ENCODE data around the gene STK10. TPM values are rescaled to one million over a fixed set of nuclear protein-coding genes. Genes with fewer than 3 reads are reported as not detected.

STK10 gene
- polyA plus RNA-seq, 3 donors = 21.5 to 180 (median 47.4) TPM

DNA sequence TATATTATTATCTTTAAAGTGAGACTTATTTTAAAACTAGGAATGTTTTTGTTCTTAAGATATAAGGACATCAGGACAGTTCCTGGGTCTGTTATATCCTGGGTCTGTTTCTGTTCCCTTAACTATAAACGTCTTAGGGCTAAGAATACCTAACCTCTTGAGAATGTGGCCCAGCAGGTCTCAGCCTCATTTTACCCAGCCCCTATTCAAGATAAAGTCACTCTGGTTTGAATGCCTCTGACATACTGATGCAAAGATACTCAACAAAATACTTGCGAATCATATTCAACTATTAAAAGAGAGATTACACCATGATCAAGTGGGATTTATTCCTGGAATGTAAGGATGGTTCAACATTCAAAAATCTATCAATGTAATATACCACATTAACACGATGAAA, 51.0 kb downstream of the STK10 start:
- Mint-ChIP-seq H3K4me3 (no peak overlapping the region), H3K36me3 (peaks cover 45 to 50% of the 10 kb centered on the region in 2 donors), H3K27ac (peak overlapping the region in 5 of 7 donors; percentile 19 to 70 (median 25)), H3K4me1 (peaks cover 47% of the 10 kb centered on the region), H3K9me3 (no peaks in the 10 kb centered on the region), H3K27me3 (ENCODE audit: low read depth in 3 of 3) (no peaks in the 10 kb centered on the region)
- Histone ChIP-seq H3K36me3 (replicated peaks in 1 of 2; ENCODE audit: control insufficient read depth in 1 of 2, insufficient read depth in 2 of 2, low read length in 2 of 2) (peaks cover 0 to 14% of the 10 kb centered on the region in 2 donors), H3K4me1 (ENCODE audit: control insufficient read depth in 1 of 2, insufficient read depth in 2 of 2, low read length in 2 of 2) (peaks cover 34 to 37% of the 10 kb centered on the region in 2 donors), H3K27me3 (ENCODE audit: control insufficient read depth in 2 of 2, insufficient read depth in 2 of 2, low read length in 2 of 2) (no peaks in the 10 kb centered on the region), H4K20me1 (ENCODE audit: insufficient read depth, low read length) (peaks cover 41% of the 10 kb centered on the region), H3K9ac (ENCODE audit: insufficient read depth, low read length, poor library complexity, severe bottlenecking) (no peak overlapping the region), H2AFZ (ENCODE audit: insufficient read depth, low read depth, low read length, poor library complexity, severe bottlenecking) (no peak overlapping the region), H3K4me2 (replicated peaks; ENCODE audit: extremely low read depth, low read length, poor library complexity, severe bottlenecking) (no peak overlapping the region), H3K9me3 (replicated peaks in 1 of 2; ENCODE audit: control insufficient read depth in 1 of 2, insufficient read depth in 1 of 2, low read length in 2 of 2) (no peaks in the 10 kb centered on the region), H3K4me3 (replicated peaks in 1 of 3; ENCODE audit: low read depth in 2 of 3, low read length in 3 of 3) (no peak overlapping the region), H3K27ac (ENCODE audit: low read depth in 1 of 2, low read length in 2 of 2) (peak overlapping the region in 1 of 2 donors; percentile 55), H3K79me2 (ENCODE audit: insufficient read depth, low read length) (peaks cover 94% of the 10 kb centered on the region)
- WGBS (ENCODE audit: insufficient coverage) = no CpG with 5 or more reads among the region's 3 CpGs
- TF ChIP-seq, protein P1, sequence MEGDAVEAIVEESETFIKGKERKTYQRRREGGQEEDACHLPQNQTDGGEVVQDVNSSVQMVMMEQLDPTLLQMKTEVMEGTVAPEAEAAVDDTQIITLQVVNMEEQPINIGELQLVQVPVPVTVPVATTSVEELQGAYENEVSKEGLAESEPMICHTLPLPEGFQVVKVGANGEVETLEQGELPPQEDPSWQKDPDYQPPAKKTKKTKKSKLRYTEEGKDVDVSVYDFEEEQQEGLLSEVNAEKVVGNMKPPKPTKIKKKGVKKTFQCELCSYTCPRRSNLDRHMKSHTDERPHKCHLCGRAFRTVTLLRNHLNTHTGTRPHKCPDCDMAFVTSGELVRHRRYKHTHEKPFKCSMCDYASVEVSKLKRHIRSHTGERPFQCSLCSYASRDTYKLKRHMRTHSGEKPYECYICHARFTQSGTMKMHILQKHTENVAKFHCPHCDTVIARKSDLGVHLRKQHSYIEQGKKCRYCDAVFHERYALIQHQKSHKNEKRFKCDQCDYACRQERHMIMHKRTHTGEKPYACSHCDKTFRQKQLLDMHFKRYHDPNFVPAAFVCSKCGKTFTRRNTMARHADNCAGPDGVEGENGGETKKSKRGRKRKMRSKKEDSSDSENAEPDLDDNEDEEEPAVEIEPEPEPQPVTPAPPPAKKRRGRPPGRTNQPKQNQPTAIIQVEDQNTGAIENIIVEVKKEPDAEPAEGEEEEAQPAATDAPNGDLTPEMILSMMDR (IDR thresholded peaks at IDR 0.05) = no peak
- intact Hi-C loops (cut with micrococcal nuclease) = no loop called here
- no peak for DNase-seq

DNA sequence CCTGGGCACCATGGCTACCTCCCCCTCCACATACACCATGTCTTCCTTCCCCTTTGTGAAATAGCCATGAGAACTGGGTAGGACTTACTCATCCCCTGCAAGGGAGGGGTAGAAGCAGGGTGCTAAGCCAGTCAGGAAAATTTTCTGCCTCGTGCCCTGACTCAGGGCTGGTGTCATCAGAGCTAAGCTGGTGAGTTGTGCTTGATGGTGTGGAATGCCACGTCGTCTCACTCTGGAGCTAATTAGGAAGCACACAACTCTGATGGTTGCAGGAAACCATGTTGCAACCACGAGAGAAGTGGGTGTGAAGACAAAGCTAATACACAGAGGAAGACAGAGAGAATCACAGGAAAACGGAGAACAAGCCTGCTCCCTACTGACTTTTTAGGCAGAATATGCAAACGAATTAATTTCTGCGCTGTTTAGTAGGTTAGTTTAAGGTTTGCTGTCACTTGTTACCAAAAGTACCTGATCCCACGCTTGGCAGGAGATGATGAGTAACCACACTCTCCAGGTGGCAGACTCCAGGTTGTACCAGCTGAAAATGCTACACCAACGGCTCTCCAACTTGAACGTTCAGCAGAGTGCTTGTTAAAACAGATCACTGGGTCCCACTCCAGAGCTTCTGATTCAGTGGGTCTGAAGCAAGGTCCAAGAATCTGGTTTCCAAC, 54.5 kb downstream of the STK10 start:
- peaks cover 88% of the 10 kb centered on the region for H3K79me2 ChIP-seq (ENCODE audit: insufficient read depth, low read length)
- Mint-ChIP-seq H3K4me1 (peaks cover 75% of the 10 kb centered on the region), H3K27ac (peak overlapping the region; percentile 99 to 100 (median 100)), H3K36me3 (peaks cover 50 to 52% of the 10 kb centered on the region in 2 donors), H3K4me3 (peak overlapping the region; percentile 27 to 65), H3K27me3 (ENCODE audit: low read depth in 3 of 3) (peaks cover 0 to 2% (median 0%) of the 10 kb centered on the region in 3 donors), H3K9me3 (peaks cover 0 to 3% (median 0%) of the 10 kb centered on the region in 7 donors)
- no peak overlapping the region for H2AFZ ChIP-seq (ENCODE audit: insufficient read depth, low read depth, low read length, poor library complexity, severe bottlenecking)
- TF ChIP-seq, protein P1 (IDR thresholded peaks at IDR 0.05) = no peak
- H3K36me3 ChIP-seq (replicated peaks in 1 of 2; ENCODE audit: control insufficient read depth in 1 of 2, insufficient read depth in 2 of 2, low read length in 2 of 2) = peaks cover 2 to 4% of the 10 kb centered on the region in 2 donors
- H3K9ac ChIP-seq (ENCODE audit: insufficient read depth, low read length, poor library complexity, severe bottlenecking) = peak overlapping the region; percentile 70
- H3K4me1 ChIP-seq (ENCODE audit: control insufficient read depth in 1 of 2, insufficient read depth in 2 of 2, low read length in 2 of 2) = peaks cover 68 to 72% of the 10 kb centered on the region in 2 donors
- peak; percentile 99 to 100 (median 100) for DNase-seq
- H3K4me3 ChIP-seq (replicated peaks in 1 of 3; ENCODE audit: low read depth in 2 of 3, low read length in 3 of 3) = peak overlapping the region in 1 of 3 experiments; percentile 32
- H3K27me3 ChIP-seq (ENCODE audit: control insufficient read depth in 2 of 2, insufficient read depth in 2 of 2, low read length in 2 of 2) = no peaks in the 10 kb centered on the region
- intact Hi-C loops (cut with micrococcal nuclease) = loop anchor here (2.0 to 5.0 kb wide), 3 partner anchors 15 to 54 kb away; partner anchors contain the start of gene STK10 (in 1 of the 2)
- H3K27ac ChIP-seq (ENCODE audit: low read depth in 1 of 2, low read length in 2 of 2) = peak overlapping the region; percentile 99
- H3K9me3 ChIP-seq (replicated peaks in 1 of 2; ENCODE audit: control insufficient read depth in 1 of 2, insufficient read depth in 1 of 2, low read length in 2 of 2) = no peaks in the 10 kb centered on the region
- 6% methylated on average over 7 of the region's 10 CpGs for WGBS (ENCODE audit: insufficient coverage)
- H3K4me2 ChIP-seq (replicated peaks; ENCODE audit: extremely low read depth, low read length, poor library complexity, severe bottlenecking) = peak overlapping the region; percentile 52
- H4K20me1 ChIP-seq (ENCODE audit: insufficient read depth, low read length) = peaks cover 22% of the 10 kb centered on the region
